GM18868 (cell line): Measurements from ENCODE around the gene IYD.
"Not testable (repeated sequence)": the region's sequence is repeated elsewhere in the genome, so short reads cannot be mapped to it uniquely, and the experiment has no call there.

Experiments
- ATAC-seq: cut with Tn5 transposase; IDR thresholded peaks from one replicate; pipeline ENCODE4 v1.9.1; 2021; ENCODE audit warnings: mild to moderate bottlenecking, moderate library complexity; ENCODE audit not compliant: unreplicated experiment

The IYD gene

GRCh38 chr6:150349546-150349945 lies 19.3 kb upstream of the IYD start:
- ATAC-seq, result no peak

- no peak for ATAC-seq
Observed at GRCh38 chr6:150352321-150353296, 16.2 kb upstream of the IYD start.

GRCh38 chr6:150353445-150353844 lies 15.4 kb upstream of the IYD start:
- no peak for ATAC-seq

- ATAC-seq, result no peak
Observed at GRCh38 chr6:150354754-150355571, 13.8 kb upstream of the IYD start.

GRCh38 chr6:150355932-150356331 lies 12.9 kb upstream of the IYD start:
- ATAC-seq, result no peak

GRCh38 chr6:150361876-150362275 lies 6.9 kb upstream of the IYD start:
- ATAC-seq, result no peak

- ATAC-seq, result no peak
Observed at GRCh38 chr6:150363733-150364132, 5.1 kb upstream of the IYD start.

- ATAC-seq, result no peak
Observed at GRCh38 chr6:150366118-150366778, 2.6 kb upstream of the IYD start.

GRCh38 chr6:150369408-150369807 lies 596 bp downstream of the IYD start:
- no peak for ATAC-seq

GRCh38 chr6:150370112-150370511 lies 1.3 kb downstream of the IYD start:
- ATAC-seq, result no peak

GRCh38 chr6:150371356-150371755 lies 2.5 kb downstream of the IYD start:
- ATAC-seq, result no peak

GRCh38 chr6:150372051-150372450 lies 3.2 kb downstream of the IYD start:
- no peak for ATAC-seq

GRCh38 chr6:150373260-150373701 lies 4.5 kb downstream of the IYD start:
- ATAC-seq, result peak; percentile 50

- not testable (repeated sequence) for ATAC-seq
Observed at GRCh38 chr6:150374346-150374745, 5.5 kb downstream of the IYD start.

GRCh38 chr6:150377211-150377781 lies 8.5 kb downstream of the IYD start:
- no peak for ATAC-seq

- no peak for ATAC-seq
Observed at GRCh38 chr6:150380256-150380655, 11.4 kb downstream of the IYD start.

GRCh38 chr6:150382171-150382570 lies 13.4 kb downstream of the IYD start:
- no peak for ATAC-seq

- no peak for ATAC-seq
Observed at GRCh38 chr6:150391414-150391813, 22.6 kb downstream of the IYD start.

- ATAC-seq, result no peak
Observed at GRCh38 chr6:150391890-150392289, 23.1 kb downstream of the IYD start.

GRCh38 chr6:150392452-150393220 lies 23.8 kb downstream of the IYD start:
- no peak for ATAC-seq
